Common myeloid progenitor, CD34-positive (primary cell): Measurements from ENCODE around the gene FER.
A peak's percentile ranks its signal among the peaks of the same experiment; 100 is the strongest.
"Not testable (repeated sequence)": the region's sequence is repeated elsewhere in the genome, so short reads cannot be mapped to it uniquely, and the experiment has no call there.

Experiments
- CTCF ChIA-PET: fragments of 350-600 bp; sonication (Branson Sonifier 250); formaldehyde crosslinking; loops from one replicate; lab custom pipeline; 2021; ENCODE audit warnings: antibody characterized with exemption; lab: Charles Lee
- POLR2A ChIA-PET: fragments of 350-600 bp; sonication (Branson Sonifier 250); formaldehyde crosslinking; loops from one replicate; lab custom pipeline; 2021; ENCODE audit warnings: antibody characterized with exemption; lab: Charles Lee
- DNase-seq, 3 donors: peaks; one replicate each; pipeline versions ENCODE4 v3.0.0 to v3.0.0-alpha.2; 2013
- H3K27ac ChIP-seq, 2 experiments: 1 replicate in 1 of 2; 2 replicates in 1 of 2; pipeline ENCODE4 v1.7.0; 2013; ENCODE audit warnings: inconsistent platforms in 2 of 2, low read length in 2 of 2, mild to moderate bottlenecking in 2 of 2, low read depth in 1 of 2, moderate library complexity in 1 of 2; ENCODE audit not compliant: severe bottlenecking in 2 of 2, insufficient read depth in 1 of 2, poor library complexity in 1 of 2
- H3K27me3 ChIP-seq, 5 experiments: replicated peaks in 2 of 5; 1 replicate in 3 of 5; 2 replicates in 2 of 5; pipeline versions ENCODE4 v1.6.1 to v1.7.0; 2013; ENCODE audit warnings: low read length in 4 of 5, mild to moderate bottlenecking in 2 of 5, moderate library complexity in 2 of 5, inconsistent platforms in 1 of 5; ENCODE audit not compliant: insufficient read depth in 5 of 5, control insufficient read depth in 4 of 5
- H3K36me3 ChIP-seq, 4 experiments: 1 replicate in 2 of 4; 2 replicates in 2 of 4; pipeline versions ENCODE4 v1.6.1 to v1.7.0; 2013; ENCODE audit warnings: low read length in 3 of 4, control low read depth in 1 of 4, mild to moderate bottlenecking in 1 of 4; ENCODE audit not compliant: control insufficient read depth in 4 of 4, insufficient read depth in 4 of 4
- H3K4me1 ChIP-seq, 4 experiments: 1 replicate in 3 of 4; 2 replicates in 1 of 4; pipeline versions ENCODE4 v1.6.1 to v1.7.1; 2013; ENCODE audit warnings: low read length in 3 of 4, mild to moderate bottlenecking in 3 of 4, control low read depth in 1 of 4, inconsistent platforms in 1 of 4, moderate library complexity in 1 of 4; ENCODE audit not compliant: control insufficient read depth in 4 of 4, insufficient read depth in 4 of 4; ENCODE audit errors: control extremely low read depth in 1 of 4
- H3K4me3 ChIP-seq, 7 experiments: 1 replicate in 4 of 7; 2 replicates in 3 of 7; pipeline versions ENCODE4 v1.5.1 to v1.7.0; 2013; ENCODE audit warnings: mild to moderate bottlenecking in 7 of 7, low read length in 6 of 7, moderate library complexity in 6 of 7, inconsistent platforms in 2 of 7, low read depth in 2 of 7, control low read depth in 1 of 7; ENCODE audit not compliant: insufficient read depth in 4 of 7, control insufficient read depth in 1 of 7; ENCODE audit errors: extremely low read depth in 1 of 7
- H3K9me3 ChIP-seq, 5 experiments: 1 replicate in 4 of 5; 2 replicates in 1 of 5; pipeline versions ENCODE4 v1.6.1 to v1.7.1; 2013; ENCODE audit warnings: low read length in 4 of 5, mild to moderate bottlenecking in 2 of 5, inconsistent platforms in 1 of 5, low read depth in 1 of 5, moderate library complexity in 1 of 5; ENCODE audit not compliant: control insufficient read depth in 4 of 5, insufficient read depth in 2 of 5; ENCODE audit errors: control extremely low read depth in 1 of 5
- WGBS: methylation state at CpG from one replicate; pipeline ENCODE4 v1.1.5; 2013; ENCODE audit not compliant: insufficient coverage; 5-methylcytosine and 5-hydroxymethylcytosine counted together

The FER gene

DNA sequence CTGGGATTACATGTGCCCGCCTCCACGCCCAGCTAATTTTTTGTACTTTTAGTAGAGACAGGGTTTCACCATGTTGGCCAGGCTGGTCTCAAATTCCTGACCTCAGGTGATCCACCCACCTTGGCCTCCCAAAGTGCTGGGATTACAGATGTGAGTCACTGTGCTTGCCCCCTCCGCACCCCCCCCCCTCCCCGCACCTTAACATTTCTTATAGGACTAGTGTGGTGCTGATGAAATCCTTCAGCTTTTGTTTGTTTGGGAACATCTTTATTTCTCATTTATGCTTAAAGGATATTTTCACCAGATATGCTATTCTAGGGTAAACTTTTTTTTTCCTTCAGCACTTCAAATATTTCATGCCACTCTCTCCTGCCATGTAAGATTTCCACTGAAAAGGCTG is 46.7 kb downstream of the FER start:
- DNase-seq, H3K4me1 ChIP-seq, CTCF ChIA-PET, H3K9me3 ChIP-seq, H3K27me3 ChIP-seq, POLR2A ChIA-PET, H3K27ac ChIP-seq, H3K4me3 ChIP-seq, H3K36me3 ChIP-seq: not testable (repeated sequence)
- no CpG with 5 or more reads among the region's 4 CpGs for WGBS

DNA sequence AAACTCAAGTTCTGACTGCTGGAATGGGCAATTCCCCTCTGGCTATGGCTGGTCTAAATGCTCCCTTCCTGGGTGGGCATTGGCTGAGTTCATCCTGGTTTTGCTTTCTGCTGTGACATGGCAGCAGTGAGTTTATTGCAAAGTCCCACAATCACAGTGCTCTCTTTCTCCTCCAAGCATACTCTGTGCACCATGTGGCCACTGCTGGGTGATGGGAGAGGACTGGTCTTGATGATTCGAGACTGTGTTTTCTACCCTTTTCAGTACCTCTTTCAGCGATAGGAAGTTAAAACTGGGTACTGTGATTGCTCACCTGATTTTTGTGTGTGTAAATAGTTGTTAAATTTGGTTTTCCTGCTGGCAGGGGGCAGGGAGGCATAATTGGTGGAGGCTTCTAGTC is 49.7 kb downstream of the FER start:
- no peak overlapping the region for H3K27ac ChIP-seq
- H3K4me3 ChIP-seq = no peak overlapping the region
- peaks cover 0 to 5% (median 1%) of the 10 kb centered on the region in 5 experiments for H3K9me3 ChIP-seq
- H3K4me1 ChIP-seq = peaks cover 0 to 3% (median 0%) of the 10 kb centered on the region in 4 experiments
- no peaks in the 10 kb centered on the region for H3K27me3 ChIP-seq
- peaks cover 0 to 14% (median 2%) of the 10 kb centered on the region in 4 experiments for H3K36me3 ChIP-seq
- POLR2A ChIA-PET = no interaction called here
- CTCF ChIA-PET = no interaction called here
- whole genome bisulfite sequencing = 100% methylated on average over 2 of the region's 2 CpGs
- no peak for DNase-seq

DNA sequence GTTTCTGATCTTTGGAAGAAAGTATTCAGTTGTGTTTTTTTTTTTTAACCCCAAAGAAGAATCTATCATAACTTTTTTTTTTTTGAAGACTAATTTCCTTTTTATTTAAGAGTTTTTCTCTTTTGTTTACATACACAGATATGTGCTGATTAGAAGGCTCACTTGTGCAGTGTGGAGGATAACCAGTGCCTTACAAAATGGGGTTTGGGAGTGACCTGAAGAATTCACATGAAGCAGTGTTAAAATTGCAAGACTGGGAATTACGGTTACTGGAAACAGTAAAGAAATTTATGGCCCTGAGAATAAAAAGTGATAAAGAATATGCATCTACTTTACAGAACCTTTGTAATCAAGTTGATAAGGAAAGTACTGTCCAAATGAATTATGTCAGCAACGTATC is 50.3 kb downstream of the FER start:
- POLR2A ChIA-PET = no interaction called here
- CTCF ChIA-PET = no interaction called here
- Histone ChIP-seq H3K36me3 (peaks cover 0 to 16% (median 2%) of the 10 kb centered on the region in 4 experiments), H3K4me3 (no peak overlapping the region), H3K9me3 (peaks cover 0 to 9% (median 1%) of the 10 kb centered on the region in 5 experiments), H3K27ac (no peak overlapping the region), H3K27me3 (no peaks in the 10 kb centered on the region), H3K4me1 (peaks cover 0 to 3% (median 0%) of the 10 kb centered on the region in 4 experiments)
- WGBS = no CpG with 5 or more reads among the region's 2 CpGs
- no peak for DNase-seq

DNA sequence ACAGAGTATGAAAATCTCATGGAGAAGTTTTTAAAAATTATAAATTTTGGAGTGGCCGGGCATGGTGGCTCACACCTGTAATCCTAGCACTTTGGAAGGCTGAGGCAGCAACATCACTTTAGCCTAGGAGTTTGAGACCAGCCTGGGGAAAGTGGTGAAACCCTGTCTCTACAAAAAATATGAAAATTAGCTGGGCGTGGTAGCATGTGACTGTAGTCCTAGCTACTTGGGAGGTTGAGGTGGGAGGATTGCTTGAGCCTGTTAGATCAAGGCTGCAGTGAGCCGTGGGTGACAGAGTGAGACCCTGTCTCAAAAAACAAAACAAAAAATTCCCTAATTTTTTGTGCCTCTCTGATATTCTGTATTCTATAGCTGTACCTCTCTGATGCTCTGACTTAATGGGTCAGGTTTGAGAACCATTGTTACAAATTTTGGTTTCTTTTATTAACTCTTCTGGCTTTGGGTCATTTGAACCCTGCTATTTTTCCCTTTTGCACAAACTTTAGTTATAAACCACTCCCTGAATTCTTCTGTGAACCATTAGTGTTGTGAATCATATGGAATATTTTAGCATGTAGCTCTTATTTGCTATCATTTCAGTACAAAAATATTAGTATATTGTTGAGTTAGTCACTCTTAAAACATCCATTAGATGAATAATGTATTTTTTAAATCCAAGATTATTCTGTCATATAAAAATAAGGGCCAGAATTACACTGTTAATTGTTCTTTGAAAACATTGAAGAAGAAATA is 51.0 kb downstream of the FER start:
- peaks cover 0 to 15% (median 2%) of the 10 kb centered on the region in 5 experiments for H3K9me3 ChIP-seq
- no peaks in the 10 kb centered on the region for H3K27me3 ChIP-seq
- peaks cover 0 to 3% (median 0%) of the 10 kb centered on the region in 4 experiments for H3K4me1 ChIP-seq
- DNase-seq = no peak
- peaks cover 0 to 16% (median 2%) of the 10 kb centered on the region in 4 experiments for H3K36me3 ChIP-seq
- H3K4me3 ChIP-seq = no peak overlapping the region
- H3K27ac ChIP-seq = no peak overlapping the region
- ChIA-PET POLR2A (no interaction called here), CTCF (no interaction called here)
- WGBS = 83% methylated on average over 1 of the region's 3 CpGs

DNA sequence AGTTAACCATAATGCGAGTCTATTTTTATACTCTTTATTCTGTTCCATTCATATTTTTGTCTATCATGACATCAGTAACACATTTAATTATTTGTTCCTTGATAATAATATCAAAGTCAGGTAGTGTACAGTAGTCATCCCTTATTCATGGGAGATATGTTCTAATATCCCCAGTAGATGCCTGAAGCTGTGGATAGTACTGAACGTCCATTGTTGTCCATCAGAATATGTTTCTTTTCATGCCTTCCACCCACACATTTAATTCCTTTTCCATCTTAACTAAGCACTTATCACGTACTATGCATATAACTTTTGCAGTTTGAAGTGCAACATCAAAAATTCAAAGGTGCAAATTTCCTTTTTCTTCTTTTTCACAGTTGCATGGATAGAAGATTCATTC is 53.6 kb downstream of the FER start:
- Histone ChIP-seq H3K27ac (no peak overlapping the region), H3K36me3 (peaks cover 0 to 16% (median 2%) of the 10 kb centered on the region in 4 experiments), H3K9me3 (peaks cover 5 to 32% (median 8%) of the 10 kb centered on the region in 5 experiments), H3K27me3 (no peaks in the 10 kb centered on the region), H3K4me3 (no peak overlapping the region), H3K4me1 (peaks cover 0 to 3% (median 0%) of the 10 kb centered on the region in 4 experiments)
- POLR2A ChIA-PET = no interaction called here
- DNase-seq = no peak
- CTCF ChIA-PET = no interaction called here
- WGBS = 100% methylated on average over 2 of the region's 3 CpGs

DNA sequence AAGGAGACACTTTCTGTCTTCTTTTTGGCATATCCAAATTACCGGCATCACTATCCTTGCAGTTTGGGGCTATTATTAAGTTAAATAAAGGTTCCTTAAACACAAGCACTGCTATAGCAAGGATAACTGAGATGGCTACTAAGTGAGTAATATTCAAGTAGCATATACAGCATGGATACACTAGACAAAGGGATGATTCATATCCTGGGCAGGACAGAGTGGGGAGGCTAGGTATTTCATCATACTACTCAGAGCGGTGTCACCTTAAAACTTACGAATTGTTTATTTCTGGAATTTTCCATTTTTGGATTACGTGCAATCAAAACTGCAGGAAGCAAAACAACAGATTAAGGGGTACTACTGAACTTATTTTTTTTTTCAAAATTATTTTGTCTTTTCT is 54.1 kb downstream of the FER start:
- 100% methylated on average over 2 of the region's 4 CpGs for WGBS
- H3K4me1 ChIP-seq = no peaks in the 10 kb centered on the region
- POLR2A ChIA-PET = no interaction called here
- no peak overlapping the region for H3K27ac ChIP-seq
- CTCF ChIA-PET = no interaction called here
- H3K9me3 ChIP-seq = peaks cover 5 to 32% (median 8%) of the 10 kb centered on the region in 5 experiments
- H3K4me3 ChIP-seq = no peak overlapping the region
- peaks cover 0 to 16% (median 2%) of the 10 kb centered on the region in 4 experiments for H3K36me3 ChIP-seq
- peak in 2 of 3 donors; percentile 11 to 32 for DNase-seq
- no peaks in the 10 kb centered on the region for H3K27me3 ChIP-seq

DNA sequence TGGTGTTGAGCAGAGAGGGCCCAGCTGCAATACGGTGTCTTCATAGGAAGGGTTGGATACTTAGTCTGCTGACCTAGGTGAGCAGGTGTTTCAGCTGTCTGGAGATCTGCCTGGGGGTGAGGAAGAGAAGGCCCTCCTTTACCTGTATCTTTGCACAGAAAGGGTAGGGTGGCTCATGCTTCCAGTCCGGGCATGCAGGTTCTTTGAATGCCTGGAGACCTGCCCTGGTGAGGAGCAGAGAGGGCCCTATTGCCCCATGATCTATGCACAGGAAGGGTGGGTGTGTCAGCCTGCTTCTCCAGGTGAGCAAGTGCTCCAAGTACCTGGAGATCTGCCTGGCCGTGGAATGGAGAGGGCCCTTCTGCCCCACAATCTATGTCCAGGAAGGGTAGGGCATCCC is 63.0 kb downstream of the FER start:
- Histone ChIP-seq H3K4me1 (no peaks in the 10 kb centered on the region), H3K27me3 (no peaks in the 10 kb centered on the region), H3K9me3 (peaks cover 0 to 26% (median 9%) of the 10 kb centered on the region in 5 experiments), H3K27ac (no peak overlapping the region), H3K36me3 (peaks cover 0 to 4% (median 1%) of the 10 kb centered on the region in 4 experiments), H3K4me3 (no peak overlapping the region)
- ChIA-PET CTCF (no interaction called here), POLR2A (no interaction called here)
- DNase-seq = no peak
- WGBS = 100% methylated on average over 3 of the region's 3 CpGs
